HG02938 (cell line): Measurements from ENCODE around the gene PGR.
"Not testable (repeated sequence)": the region's sequence is repeated elsewhere in the genome, so short reads cannot be mapped to it uniquely, and the experiment has no call there.

Source experiments
- ATAC-seq: cut with Tn5 transposase; IDR thresholded peaks from one replicate; pipeline ENCODE4 v1.9.1; 2021; ENCODE audit warnings: mild to moderate bottlenecking, moderate library complexity; ENCODE audit not compliant: unreplicated experiment

Gene PGR

DNA sequence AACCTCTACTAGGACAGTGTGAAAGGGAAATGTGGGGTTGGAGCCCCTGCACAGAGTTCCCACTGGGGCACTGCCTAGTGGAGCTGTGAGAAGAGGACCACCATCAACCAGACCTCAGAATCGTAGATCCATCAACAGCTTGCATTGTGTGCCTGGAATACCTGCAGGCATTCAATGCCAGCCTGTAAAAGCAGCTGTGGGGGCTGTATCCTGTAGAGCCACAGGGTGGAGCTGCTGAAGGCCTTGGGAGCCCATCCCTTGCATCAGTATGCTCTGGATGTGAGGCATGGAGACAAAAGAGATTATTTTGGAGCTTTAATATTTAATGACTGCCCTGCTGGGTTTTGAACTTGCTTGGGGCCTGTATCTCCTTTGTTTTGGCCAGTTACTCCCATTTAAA lies 46.3 kb downstream of the PGR start:
- ATAC-seq: no peak

DNA sequence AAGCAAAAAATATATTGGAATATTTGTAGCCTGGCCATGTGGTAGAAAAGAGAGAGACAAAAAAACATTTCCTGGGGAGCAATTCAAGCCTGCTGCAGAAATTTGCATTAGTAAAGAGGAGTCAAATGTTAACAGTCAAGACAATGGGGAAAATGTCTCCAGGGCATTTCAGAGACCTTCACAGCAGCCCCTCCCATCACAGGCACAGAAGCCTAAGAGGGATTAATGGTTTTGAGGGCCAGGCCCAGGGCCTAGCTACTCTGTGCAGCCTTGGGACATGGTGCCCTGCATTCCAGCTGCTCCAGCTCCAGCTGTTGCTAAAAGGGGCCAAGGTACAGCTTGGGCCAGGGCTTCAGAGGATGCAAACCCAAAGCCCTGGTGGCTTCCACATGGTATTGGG lies 46.8 kb downstream of the PGR start:
- ATAC-seq: no peak

DNA sequence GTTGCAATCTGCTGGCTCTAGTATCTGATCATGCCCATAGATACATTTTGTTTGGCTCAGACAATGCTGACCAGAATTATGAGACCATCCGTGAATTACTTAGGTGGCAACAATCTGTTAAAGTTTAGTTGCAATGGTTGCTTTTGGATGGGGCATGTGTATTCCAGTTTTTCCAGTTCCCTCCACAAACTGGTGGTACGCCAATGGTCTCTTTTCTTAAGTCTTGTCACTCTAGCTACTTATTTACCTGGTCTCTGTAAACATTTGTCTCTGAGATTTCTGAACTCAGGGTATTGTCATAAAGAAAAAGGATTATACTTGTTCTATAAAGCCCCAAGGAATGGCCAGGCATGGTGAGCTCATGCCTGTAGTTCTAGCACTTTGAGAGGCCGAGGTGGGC lies 65.9 kb downstream of the PGR start:
- no peak for ATAC-seq

DNA sequence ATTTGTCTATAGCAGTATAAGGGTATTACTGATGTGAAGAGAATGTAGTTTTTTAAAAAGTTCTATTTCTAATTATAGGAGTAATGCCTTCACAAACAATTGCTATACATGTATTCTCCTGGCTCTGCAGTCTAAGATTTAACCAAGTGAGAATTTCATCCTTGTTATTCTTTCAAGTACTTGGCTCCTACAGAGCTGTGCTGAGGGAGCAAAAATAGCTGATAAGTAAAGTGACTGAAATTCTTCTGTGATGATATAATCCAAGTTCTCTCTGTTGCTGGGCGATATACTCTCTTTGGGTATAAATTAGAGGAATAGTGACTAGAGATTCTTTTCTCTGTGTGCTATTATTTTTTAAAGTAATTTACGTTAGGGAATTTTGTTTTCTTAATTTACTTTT lies 68.0 kb downstream of the PGR start:
- no peak for ATAC-seq

DNA sequence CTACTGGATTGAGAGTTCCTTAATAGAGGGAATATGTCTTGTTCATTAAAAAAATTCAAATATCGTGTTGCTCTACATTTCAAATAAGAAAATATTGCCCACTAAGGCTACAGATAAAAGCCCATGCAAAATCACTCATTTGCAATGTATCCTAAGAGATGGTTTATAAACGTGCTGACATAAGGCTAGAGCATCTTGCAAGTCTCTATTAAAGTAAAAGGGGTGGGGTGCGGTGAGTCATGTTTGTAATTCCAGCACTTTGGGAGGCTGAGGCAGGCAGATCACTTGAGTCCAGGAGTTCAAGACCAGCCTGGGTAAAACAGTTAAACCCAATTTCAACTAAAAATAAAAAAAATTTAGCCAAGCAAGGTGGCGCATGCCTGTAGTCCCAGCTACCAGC lies 70.3 kb downstream of the PGR start:
- no peak for ATAC-seq

DNA sequence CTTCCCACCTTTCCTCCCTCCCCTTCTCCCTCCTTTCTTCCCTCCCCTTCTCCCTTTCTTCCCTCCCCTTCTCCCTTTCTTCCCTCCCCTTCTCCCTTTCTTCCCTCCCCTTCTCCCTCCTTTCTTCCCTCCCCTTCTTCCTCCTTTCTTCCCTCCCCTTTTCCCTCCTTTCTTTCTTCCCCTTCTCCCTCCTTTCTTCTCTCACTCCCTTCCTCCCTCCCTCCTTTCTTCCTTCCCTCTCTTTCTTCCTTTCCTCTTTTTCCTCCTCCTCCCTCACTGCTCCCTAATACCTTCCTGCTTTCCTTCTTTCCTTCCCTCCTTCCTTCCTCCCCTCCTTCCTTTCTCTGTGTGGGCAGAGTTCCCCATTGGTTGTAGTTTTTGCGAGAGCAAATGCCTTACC lies 76.1 kb downstream of the PGR start:
- no peak for ATAC-seq

DNA sequence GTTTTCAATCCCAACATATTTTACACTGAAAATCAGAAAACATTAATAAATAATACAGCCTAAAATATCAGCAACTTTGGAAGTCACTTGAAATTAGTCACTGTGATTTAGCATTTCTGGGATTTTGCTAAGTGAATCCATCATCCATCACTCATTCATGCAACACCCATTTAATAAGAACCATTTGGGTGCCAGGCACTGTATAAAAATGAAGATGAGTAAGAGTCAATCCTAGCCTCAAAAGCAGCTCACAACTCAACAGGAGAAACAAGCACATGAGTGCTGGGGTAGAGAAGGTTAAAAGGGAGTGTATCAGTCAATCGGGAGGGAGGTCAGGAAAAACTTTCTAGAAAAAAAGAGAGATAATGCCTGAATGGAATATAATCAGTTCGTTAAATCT lies 77.9 kb downstream of the PGR start:
- no peak for ATAC-seq

DNA sequence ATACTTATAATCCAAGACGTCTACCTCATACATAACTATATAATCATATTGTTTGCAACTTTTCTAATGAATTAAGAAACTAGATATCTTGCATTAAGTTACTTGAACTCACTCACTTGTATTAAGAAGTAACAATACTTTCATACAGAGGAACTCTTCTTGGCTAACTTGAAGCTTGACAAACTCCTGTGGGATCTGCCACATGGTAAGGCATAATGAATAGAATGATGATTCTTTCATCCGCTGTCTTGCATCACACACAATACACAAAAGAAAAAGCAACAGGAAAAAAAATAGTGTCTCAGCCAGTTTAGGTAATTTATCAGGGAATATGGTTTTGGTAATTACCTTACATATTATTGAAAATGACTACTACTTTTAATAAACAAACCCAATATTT lies 79.8 kb downstream of the PGR start:
- ATAC-seq: no peak

DNA sequence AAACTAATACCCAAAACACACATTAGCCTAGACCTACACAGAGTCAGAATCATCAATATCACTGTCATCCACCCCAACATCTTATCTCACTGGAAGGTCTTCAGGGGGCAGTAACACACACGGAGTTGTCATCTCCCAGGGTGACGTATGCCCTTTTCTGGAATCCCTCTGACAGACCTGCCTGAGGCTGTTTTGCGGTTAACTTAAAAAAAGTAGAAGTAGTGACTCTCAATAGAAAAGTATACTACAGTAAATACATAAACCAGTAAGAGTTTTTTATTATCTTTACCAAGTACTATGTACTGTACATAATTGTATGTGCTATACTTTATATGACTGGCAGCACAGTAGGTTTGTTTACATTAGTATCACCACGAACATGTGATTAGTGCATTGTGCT lies 80.5 kb downstream of the PGR start:
- no peak for ATAC-seq

DNA sequence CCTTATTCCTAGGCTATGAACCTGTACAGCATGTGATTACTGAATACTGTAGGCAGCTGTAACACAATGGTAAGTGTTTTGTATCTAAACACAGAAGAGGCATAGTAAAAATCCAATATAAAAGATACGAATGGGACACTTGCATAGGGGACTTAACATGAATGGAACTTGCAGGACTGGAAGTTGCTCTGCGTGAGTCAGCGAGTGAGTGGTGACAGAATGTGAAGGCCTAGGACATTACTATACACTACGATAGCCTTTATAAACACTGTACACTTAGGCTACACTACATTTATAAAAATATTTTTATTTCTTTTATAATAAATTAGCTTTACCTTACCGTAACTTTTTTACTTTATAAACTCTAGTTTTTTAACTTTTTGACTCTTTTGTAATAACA lies 81.1 kb downstream of the PGR start:
- no peak for ATAC-seq

DNA sequence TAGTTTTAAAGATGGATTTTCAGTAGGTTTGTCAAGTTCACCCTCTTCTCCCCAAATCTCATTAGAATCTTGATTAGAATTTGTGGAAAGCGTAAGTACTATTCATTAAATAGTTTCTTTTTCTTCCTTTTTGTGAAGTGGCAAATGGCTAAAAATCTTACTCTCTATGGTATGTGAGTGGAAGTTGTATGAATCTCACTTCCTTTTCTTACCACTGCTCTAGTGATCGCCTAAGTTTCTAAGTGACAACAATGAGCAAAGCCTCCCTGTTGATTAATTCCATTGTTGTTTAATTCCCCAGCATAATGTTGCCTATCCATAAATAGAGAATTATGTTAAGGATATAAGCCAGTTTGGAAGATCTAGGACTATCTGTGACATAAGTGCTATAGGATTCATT lies 82.7 kb downstream of the PGR start:
- ATAC-seq: no peak

DNA sequence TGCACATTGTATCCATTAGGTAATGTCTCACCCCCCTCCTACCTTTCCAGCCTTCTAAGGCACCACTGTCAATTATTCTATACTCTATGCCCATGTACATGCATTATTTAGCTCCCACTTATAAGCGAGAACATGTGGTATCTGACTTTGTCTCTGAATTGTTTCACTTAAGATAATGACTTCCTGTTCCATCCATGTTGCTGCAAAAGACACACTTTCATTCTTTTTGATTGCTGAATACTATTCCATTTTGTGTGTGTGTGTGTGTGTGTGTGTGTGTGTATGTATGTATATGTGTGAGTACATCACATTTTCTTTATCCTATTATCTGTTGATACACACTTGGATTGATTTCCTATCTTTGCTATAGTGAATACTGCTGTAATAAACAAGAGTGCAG lies 84.2 kb downstream of the PGR start:
- no peak for ATAC-seq

DNA sequence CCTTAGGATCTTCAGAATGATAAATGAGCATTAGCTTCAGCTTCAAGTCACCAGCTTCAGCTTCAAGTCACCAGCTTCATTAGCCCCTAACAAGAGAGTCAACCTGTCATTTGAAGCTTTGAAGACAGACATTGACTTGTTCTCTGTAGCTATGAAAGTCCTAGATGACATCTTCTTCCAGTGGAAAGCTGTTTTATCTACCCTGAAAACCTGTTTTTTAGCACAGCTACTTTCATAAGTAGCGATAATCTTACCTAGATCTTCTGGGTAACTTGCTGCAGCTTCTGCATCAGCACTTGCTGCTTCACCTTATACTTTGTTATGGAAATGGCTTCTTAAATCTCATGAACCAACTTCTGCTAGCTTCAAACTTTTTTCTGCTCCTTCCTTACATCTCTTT lies 85.7 kb downstream of the PGR start:
- no peak for ATAC-seq

DNA sequence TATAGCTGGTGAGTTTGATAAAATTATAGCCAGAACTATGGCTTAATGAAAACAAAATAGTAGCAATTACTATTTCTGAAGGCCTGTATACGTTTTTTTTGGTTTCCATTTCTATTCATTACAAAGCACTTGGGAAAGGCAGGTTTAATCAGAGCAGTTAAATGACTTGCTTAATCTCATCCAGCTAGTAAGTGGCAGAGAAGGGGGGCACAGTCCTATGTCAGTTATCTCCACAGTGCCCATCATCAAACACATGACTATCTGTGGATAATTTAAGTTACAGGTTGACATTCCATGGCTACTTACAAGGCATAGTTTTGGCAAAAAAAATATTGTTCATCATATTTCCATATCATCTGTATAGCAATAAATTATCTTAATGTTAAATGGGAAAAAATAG lies 93.7 kb downstream of the PGR start:
- ATAC-seq: no peak

DNA sequence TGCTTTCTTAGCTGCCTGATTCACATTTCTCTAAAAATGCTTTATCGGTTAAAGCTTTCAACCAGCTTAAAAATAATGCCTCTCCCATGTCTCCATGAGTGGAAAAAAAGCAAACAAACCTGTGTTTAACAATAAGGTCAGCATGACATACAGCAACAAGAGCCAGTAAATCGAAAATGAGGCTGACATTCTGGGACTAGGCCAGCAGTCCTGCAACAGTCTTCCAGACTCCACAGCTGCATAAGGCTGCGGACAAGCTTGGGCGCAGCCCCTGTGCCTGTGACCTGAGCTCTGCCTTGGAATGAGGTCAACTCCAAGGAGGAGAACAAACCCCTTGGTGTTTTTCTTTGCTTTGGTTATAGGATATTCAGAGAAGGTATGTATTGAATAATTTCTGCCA lies 95.5 kb downstream of the PGR start:
- ATAC-seq: no peak

DNA sequence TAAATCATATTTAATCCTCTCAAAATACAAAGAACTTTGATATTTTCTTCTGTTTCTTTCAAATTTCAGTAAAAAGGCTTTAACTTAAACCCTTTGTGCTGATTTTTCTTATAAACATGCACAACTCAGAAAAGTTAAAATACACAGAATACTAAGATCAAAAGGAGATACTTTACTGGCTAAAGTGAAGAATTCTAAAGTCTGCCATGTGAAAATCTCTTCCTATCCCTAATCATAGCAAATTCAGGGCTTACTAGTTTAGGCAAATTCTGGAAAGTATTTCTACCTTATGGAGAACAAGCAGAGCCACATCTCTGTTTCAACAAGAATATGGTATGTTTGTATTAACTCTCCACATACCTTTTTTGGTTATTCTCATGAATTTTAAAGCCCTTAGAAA lies 96.6 kb downstream of the PGR start:
- ATAC-seq: no peak

DNA sequence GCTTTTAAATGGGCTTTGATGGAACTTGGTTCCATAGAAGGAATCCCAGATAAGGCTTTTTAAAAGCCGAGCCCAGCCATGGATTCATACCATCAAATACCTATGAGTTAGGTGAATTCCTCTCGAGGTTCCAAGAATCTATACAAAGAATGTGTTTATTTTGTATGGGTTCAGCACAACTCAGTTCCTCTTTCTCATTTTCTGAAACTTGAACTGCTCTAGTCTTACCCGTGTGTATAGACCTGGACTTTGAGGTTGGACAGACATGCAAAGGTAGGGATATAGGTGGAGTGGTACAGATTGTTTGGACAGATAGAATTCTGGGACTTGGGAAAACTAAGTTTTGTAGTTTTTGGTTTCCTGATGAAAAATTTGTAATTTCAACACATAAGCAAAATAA lies 97.9 kb downstream of the PGR start:
- ATAC-seq: no peak

DNA sequence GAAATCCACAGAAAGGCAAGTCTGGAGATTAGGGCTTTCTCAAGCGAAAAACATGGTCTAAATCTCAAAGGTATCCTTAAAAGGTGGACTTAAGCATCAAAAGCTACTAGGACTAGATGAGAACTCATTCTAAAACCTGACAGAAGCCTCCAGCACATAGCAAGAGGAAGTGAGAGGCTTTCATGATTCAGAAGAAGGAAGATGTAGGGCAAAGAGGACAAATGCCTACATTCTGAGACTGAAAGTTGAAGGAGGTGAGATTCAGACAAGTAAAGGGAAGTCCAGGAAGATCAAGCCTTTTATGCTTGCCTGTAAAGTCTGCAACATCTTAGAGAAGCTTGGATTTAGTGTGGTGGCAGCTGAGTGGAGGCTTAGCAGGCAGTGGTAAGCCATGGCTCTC lies 98.9 kb downstream of the PGR start:
- no peak for ATAC-seq

DNA sequence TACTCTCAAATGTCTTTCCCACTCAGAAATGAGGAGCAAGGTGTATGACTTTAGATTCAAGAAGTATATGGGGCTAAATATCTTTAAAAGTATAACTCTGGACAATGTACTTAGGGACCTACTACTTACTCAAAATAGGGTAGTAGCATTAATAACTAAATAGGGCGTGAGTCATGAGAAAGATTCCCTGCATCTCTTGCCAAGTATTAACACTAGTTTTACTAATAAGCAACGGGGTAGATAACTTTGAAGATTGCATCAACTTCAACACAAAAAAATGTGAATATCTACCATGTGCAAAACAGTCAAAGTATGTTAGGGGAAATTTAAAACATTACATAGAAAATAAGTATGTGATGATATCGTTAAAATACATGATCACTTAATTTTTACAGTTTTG lies 99.6 kb downstream of the PGR start:
- no peak for ATAC-seq

DNA sequence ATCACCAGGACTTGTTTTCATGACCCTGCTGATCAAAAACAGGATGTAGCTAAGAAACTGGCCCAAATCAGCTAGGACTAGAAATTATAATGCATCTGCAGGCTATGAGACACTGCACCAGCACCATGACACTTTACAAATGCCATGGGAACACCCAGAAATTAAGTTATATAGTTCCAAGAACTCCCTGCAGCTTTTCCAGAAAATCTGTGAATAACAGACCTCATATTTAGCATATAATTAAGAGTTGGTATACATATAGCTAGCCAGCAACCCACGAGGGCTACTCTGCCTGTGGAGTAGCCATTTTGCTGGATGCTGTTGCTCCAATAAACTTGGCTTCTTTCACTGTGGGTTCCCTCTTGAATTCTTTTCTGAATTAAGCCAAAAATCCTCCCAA lies 101.0 kb downstream of the PGR start:
- ATAC-seq: no peak

DNA sequence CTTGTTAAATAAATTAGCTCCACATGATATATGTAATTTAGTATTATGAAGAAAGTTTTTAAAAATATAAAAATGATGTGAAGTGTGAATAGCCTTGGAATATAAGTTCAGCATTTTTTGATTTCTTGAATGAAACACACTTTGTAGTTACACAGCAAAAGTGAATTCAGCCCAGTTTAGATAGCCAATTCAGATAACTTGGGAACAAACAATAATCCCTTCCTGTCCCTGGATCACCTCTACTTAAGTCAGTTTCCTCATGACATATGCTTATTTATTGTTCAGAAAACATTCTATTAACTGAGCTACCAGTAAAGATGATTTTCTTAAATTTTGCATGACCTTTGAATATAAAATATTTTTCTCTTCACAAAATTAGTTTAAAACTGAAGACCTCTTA lies 107.4 kb downstream of the PGR start:
- no peak for ATAC-seq

DNA sequence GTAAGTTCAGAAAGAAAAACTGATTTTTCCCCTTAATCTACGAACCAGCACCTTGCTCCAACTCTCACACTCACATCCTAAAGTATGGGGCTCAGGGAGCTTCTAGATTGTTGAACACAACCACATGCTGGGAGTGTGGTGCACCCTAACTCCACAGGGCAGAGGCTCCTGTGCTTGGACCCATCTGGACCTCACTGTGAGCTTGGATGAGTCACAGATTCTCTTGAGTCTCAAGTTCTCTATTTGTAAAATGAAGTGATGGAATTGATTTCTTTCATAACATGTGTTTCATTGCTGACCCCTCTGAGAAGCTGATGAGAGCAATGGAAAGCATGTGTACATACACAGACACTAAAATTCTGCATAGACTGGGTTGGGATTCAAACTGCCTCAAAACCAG lies 109.7 kb downstream of the PGR start:
- ATAC-seq: no peak

DNA sequence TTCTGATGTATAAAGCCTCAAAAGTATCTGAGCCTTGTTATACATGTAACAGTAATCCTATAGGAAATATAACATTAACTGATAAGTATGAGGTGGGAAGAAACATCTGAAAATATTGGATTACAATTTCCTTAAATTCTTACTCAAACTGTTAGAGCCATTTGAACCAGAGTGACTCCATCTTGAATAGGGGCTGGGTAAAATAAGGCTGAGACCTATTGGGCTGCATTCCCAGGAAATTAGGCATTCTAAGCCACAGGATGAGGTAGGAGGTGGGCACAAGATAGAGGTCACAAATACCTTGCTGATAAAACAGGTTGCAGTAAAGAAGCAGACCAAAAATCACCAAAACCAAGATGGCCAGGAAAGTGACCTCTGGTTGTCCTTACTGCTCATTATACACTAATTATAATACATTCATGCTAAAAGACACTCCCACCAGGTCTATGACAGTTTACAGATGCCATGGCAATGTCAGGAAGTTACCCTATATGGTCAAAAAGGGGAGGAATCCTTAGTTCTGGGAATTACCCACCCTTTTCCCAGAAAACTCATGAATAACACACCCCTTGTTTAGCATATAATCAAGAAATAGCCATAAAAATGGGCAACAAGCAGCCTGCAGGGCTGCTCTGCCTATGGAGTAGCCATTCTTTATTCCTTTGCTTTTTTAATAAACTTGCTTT lies 114.9 kb downstream of the PGR start:
- no peak for ATAC-seq

DNA sequence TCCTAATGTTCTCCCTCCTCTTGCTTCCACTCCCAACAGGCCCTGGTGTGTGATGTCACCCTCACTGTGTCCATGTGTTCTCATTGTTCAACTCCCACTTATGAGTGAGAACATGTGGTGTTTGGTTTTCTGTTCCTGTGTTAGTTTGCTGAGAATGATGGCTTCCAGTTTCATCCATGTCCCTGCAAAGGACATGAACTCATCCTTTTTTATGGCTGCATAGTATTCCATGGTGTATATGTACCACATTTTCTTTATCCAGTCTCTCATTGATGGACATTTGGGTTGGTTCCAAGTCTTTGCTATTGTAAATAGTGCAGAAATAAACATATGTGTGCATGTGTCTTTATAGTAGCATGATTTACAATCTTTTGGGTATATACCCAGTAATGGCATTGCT lies 115.9 kb downstream of the PGR start:
- not testable (repeated sequence) for ATAC-seq
